Endothelial cell of umbilical vein (primary cell): Measurements from ENCODE around the gene CSE1L. TPM values are rescaled to one million over a fixed set of nuclear protein-coding genes. Genes with fewer than 3 reads are reported as not detected.

Experiments used
- BruUV-seq: library from RNA; stranded (reverse); fragments of 400-500 nt; replicated peaks from 2 replicates; lab custom pipeline; 2021; lab: Mats Ljungman, UMichigan
- CTCF ChIA-PET: fragments of 300-600, 350-600 bp; sonication (Branson Sonifier 250); formaldehyde crosslinking; loops from one replicate; lab custom pipeline; 2021; ENCODE audit warnings: antibody characterized with exemption, inconsistent platforms; lab: Charles Lee
- POLR2A ChIA-PET: fragments of 300-600, 350-600 bp; sonication (Branson Sonifier 250); formaldehyde crosslinking; loops from one replicate; lab custom pipeline; 2021; ENCODE audit warnings: antibody characterized with exemption, inconsistent platforms; lab: Charles Lee
- DNase-seq: peaks from one replicate; pipeline ENCODE4 v3.0.0-alpha.2; 2011; ENCODE audit warnings: low read depth, low spot score
- FAIRE-seq: peaks from 2 replicates; lab custom pipeline; 2011; peaks lifted over from hg19 to GRCh38; lab: Jason Lieb, UNC
- H2AFZ ChIP-seq: 2 replicates; pipeline ENCODE4 v1.6.0; 2012; ENCODE audit warnings: low read depth, low read length, control low read depth, inconsistent platforms
- H3K27ac ChIP-seq: 2 replicates; pipeline ENCODE4 v1.5.1; 2011; ENCODE audit warnings: low read depth, mild to moderate bottlenecking, control low read depth, low read length, moderate library complexity; ENCODE audit not compliant: insufficient read depth
- H3K27me3 ChIP-seq, 2 experiments: 2 replicates each; pipeline versions ENCODE4 v1.6.0 to v1.6.1; 2011; ENCODE audit warnings: low read length in 2 of 2, mixed read lengths in 1 of 2; ENCODE audit not compliant: control insufficient read depth in 2 of 2, insufficient read depth in 2 of 2
- H3K36me3 ChIP-seq, 2 experiments: 2 replicates in 1 of 2; 3 replicates in 1 of 2; pipeline ENCODE4 v1.5.1; 2011; ENCODE audit warnings: low read length in 2 of 2, mild to moderate bottlenecking in 1 of 2, moderate library complexity in 1 of 2; ENCODE audit not compliant: control insufficient read depth in 2 of 2, insufficient read depth in 2 of 2; ENCODE audit errors: extremely low read depth in 1 of 2
- H3K4me1 ChIP-seq: 3 replicates; pipeline ENCODE4 v1.5.1; 2011; ENCODE audit warnings: mild to moderate bottlenecking, low read length; ENCODE audit not compliant: control insufficient read depth, insufficient read depth; ENCODE audit errors: extremely low read depth
- H3K4me2 ChIP-seq: 2 replicates; pipeline ENCODE4 v1.6.1; 2011; ENCODE audit warnings: low read length, control low read depth, mixed read lengths; ENCODE audit not compliant: insufficient read depth
- H3K4me3 ChIP-seq, 3 experiments: fragments of 200-600 bp in 1 of 3; sonication (generic), shearing (Covaris generic) in 1 of 3; replicated peaks in 1 of 3; 2 replicates each; pipeline ENCODE4 v1.5.1; 2011 to 2016; ENCODE audit warnings: control low read depth in 3 of 3, low read length in 3 of 3, mild to moderate bottlenecking in 2 of 3, inconsistent platforms in 1 of 3, low read depth in 1 of 3, moderate library complexity in 1 of 3; ENCODE audit not compliant: insufficient read depth in 1 of 3
- H3K79me2 ChIP-seq: 2 replicates; pipeline ENCODE4 v1.6.0; 2012; ENCODE audit warnings: low read length, inconsistent platforms; ENCODE audit not compliant: control insufficient read depth, insufficient read depth
- H3K9ac ChIP-seq: replicated peaks from 2 replicates; pipeline ENCODE3; 2011; ENCODE audit warnings: low read length, control low read depth; ENCODE audit not compliant: insufficient read depth; ENCODE audit errors: extremely low read depth
- H3K9me1 ChIP-seq: replicated peaks from 3 replicates; pipeline ENCODE4 v1.6.0; 2011; ENCODE audit warnings: mild to moderate bottlenecking, low read length; ENCODE audit not compliant: control insufficient read depth, insufficient read depth; ENCODE audit errors: extremely low read depth
- H3K9me3 ChIP-seq: replicated peaks from 2 replicates; pipeline ENCODE4 v1.5.1; 2012; ENCODE audit warnings: low read length, inconsistent platforms; ENCODE audit not compliant: control insufficient read depth, insufficient read depth
- H4K20me1 ChIP-seq: replicated peaks from 2 replicates; pipeline ENCODE3; 2011; ENCODE audit warnings: mild to moderate bottlenecking, low read length; ENCODE audit not compliant: control insufficient read depth, insufficient read depth; ENCODE audit errors: extremely low read depth
- EZH2 ChIP-seq: IDR thresholded peaks from 2 replicates; pipeline ENCODE4 v1.6.1; 2012; ENCODE audit warnings: borderline replicate concordance, low read depth, mild to moderate bottlenecking, moderate library complexity, low read length, inconsistent platforms; ENCODE audit not compliant: severe bottlenecking
- FOS ChIP-seq: IDR thresholded peaks from 2 replicates; pipeline ENCODE4 v1.6.1; 2011; ENCODE audit warnings: mild to moderate bottlenecking, low read length, moderate library complexity, borderline replicate concordance; ENCODE audit not compliant: insufficient read depth
- GATA2 ChIP-seq: IDR thresholded peaks from 2 replicates; pipeline ENCODE4 v1.7.0; 2011; ENCODE audit warnings: low read depth, mild to moderate bottlenecking, moderate library complexity, mixed read lengths, low read length; ENCODE audit not compliant: insufficient read length, insufficient read depth
- JUN ChIP-seq: IDR thresholded peaks from 2 replicates; pipeline ENCODE4 v1.6.1; 2011; ENCODE audit warnings: borderline replicate concordance, low read depth; ENCODE audit not compliant: insufficient read length, insufficient read depth
- MYC ChIP-seq: IDR thresholded peaks from one replicate; pipeline ENCODE4 v1.6.1; 2011; ENCODE audit warnings: mild to moderate bottlenecking, low read depth, low read length
- POLR2A ChIP-seq: IDR thresholded peaks from 2 replicates; pipeline ENCODE4 v1.6.1; 2012; ENCODE audit warnings: low read depth, mild to moderate bottlenecking, control low read depth, low read length
- POLR2AphosphoS5 ChIP-seq: IDR thresholded peaks from 2 replicates; pipeline ENCODE4 v1.6.1; 2012; ENCODE audit warnings: low read depth, mild to moderate bottlenecking, control low read depth, low read length, moderate library complexity; ENCODE audit not compliant: insufficient read depth
- dilution Hi-C: fragments of 300-500 bp; cut with MboI; formaldehyde crosslinking; loops from one replicate; pipeline ENCODE4 v1.15.0; 2019; ENCODE audit warnings: low sequenced_read_pairs; ENCODE audit not compliant: extremely low pct_ligation_motif_present
- intact Hi-C: fragments of 100-400 bp; cut with micrococcal nuclease; formaldehyde crosslinking; loops from one replicate; pipeline ENCODE4 v1.10.0; 2022
- polyA plus RNA-seq, 4 experiments: library from polyadenylated mRNA; depleted of rRNA in 3 of 4; stranded (reverse) in 3 of 4; unstranded in 1 of 4; fragments of >200 nt; gene quantifications; 2 replicates each; pipeline versions ENCODE4 v1.2.1 to v1.2.3, GENCODE V29; 2011 to 2012; ENCODE audit warnings: missing spikeins in 1 of 4
- small RNA-seq: library from RNA; depleted of rRNA; stranded (forward); fragments of <200 nt; gene quantifications from one replicate; pipeline ENCODE3, GENCODE V24; 2012; ENCODE audit warnings: low replicate concordance, low read depth; ENCODE audit not compliant: insufficient read depth, insufficient read length
- total RNA-seq: library from RNA; stranded (reverse); gene quantifications from 2 replicates; pipeline ENCODE4 v1.2.3, GENCODE V29; 2021
- TF ChIP-seq, protein P1 (sequence below): IDR thresholded peaks from 2 replicates; pipeline ENCODE4 v1.6.1; 2011; ENCODE audit not compliant: insufficient read depth, insufficient read length
- TF ChIP-seq, protein P2 (sequence below), 2 donors: IDR thresholded peaks; 1 replicate in 1 of 2; 2 replicates in 1 of 2; pipeline ENCODE4 v1.5.1; 2011; ENCODE audit warnings: low read length in 2 of 2, mild to moderate bottlenecking in 2 of 2, moderate library complexity in 2 of 2, control low read depth in 1 of 2, inconsistent platforms in 1 of 2, low read depth in 1 of 2; ENCODE audit not compliant: insufficient read depth in 1 of 2; ENCODE audit errors: extremely low read depth in 1 of 2

The CSE1L gene
- total and polyA plus RNA-seq, 2 donors (not counting 3 experiments of a cell fraction or from before 2014, with no cell fraction given) = 35.1 to 118 TPM

DNA sequence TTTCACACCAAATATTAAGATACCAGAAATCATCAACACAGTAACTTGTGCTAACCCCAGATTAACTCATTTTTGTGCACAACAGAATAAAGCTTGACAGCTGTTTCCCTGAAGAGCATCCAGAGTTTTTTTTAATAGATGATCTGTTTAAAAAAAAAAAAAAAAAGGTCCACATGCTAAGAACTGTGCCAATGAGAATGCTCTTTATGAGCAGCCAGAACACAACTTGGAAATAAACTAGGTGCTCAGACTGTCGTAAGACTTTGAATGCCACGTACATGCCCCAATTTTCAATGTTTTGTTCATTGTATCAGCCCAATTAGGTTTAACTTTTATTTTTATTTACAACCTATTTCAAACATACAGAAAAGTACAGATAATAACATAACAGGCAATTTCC, 94.7 kb downstream of the CSE1L start:
- TF ChIP-seq MYC (no peak), POLR2AphosphoS5 (no peak), GATA2 (no peak), JUN (no peak), EZH2 (no peak), POLR2A (no peak), FOS (no peak)
- TF ChIP-seq, protein P1, sequence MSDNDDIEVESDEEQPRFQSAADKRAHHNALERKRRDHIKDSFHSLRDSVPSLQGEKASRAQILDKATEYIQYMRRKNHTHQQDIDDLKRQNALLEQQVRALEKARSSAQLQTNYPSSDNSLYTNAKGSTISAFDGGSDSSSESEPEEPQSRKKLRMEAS = no peak
- TF ChIP-seq, protein P2, sequence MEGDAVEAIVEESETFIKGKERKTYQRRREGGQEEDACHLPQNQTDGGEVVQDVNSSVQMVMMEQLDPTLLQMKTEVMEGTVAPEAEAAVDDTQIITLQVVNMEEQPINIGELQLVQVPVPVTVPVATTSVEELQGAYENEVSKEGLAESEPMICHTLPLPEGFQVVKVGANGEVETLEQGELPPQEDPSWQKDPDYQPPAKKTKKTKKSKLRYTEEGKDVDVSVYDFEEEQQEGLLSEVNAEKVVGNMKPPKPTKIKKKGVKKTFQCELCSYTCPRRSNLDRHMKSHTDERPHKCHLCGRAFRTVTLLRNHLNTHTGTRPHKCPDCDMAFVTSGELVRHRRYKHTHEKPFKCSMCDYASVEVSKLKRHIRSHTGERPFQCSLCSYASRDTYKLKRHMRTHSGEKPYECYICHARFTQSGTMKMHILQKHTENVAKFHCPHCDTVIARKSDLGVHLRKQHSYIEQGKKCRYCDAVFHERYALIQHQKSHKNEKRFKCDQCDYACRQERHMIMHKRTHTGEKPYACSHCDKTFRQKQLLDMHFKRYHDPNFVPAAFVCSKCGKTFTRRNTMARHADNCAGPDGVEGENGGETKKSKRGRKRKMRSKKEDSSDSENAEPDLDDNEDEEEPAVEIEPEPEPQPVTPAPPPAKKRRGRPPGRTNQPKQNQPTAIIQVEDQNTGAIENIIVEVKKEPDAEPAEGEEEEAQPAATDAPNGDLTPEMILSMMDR (IDR thresholded peaks at IDR 0.05; ENCODE audit: extremely low read depth in 1 of 2, insufficient read depth in 1 of 2, low read depth in 1 of 2, low read length in 2 of 2) = no peak
- H3K27me3 ChIP-seq = no peaks in the 10 kb centered on the region
- no peak for DNase-seq
- intact Hi-C loops (no loop called here), dilution Hi-C loops (no loop called here)
- H3K4me2 ChIP-seq = no peak overlapping the region
- H4K20me1 ChIP-seq = peaks cover 4% of the 10 kb centered on the region
- no peak overlapping the region for H3K9ac ChIP-seq
- H3K4me3 ChIP-seq = no peak overlapping the region
- BruUV-seq = no TSS peak
- H3K27ac ChIP-seq = no peak overlapping the region
- POLR2A ChIA-PET = no interaction called here
- H3K36me3 ChIP-seq = peaks cover 4 to 6% of the 10 kb centered on the region in 2 experiments
- no peaks in the 10 kb centered on the region for H3K4me1 ChIP-seq
- no peak overlapping the region for H2AFZ ChIP-seq
- CTCF ChIA-PET = interaction anchor here (1.0 kb wide), 1 partner anchor 77 kb away, joined by 3 read pairs; no protein-coding TSS in a partner anchor
- peaks cover 3% of the 10 kb centered on the region for H3K79me2 ChIP-seq
- FAIRE-seq = no peak
- H3K9me3 ChIP-seq = no peaks in the 10 kb centered on the region
- no peaks in the 10 kb centered on the region for H3K9me1 ChIP-seq

Small RNA genes within 50 kb of the gene (small RNA-seq; reads per million reads assigned to genes)
- gene SNAP23P1 = not detected

Other genes starting within 250 kb of the CSE1L start
- 65.7 and 72.9 TPM in 2 replicates for gene PREX1, start 218.3 kb upstream of the CSE1L start, total RNA-seq
- 51.3 and 53.6 TPM in 2 replicates for gene PREX1, start 218.3 kb upstream of the CSE1L start, polyA plus RNA-seq
- gene ARFGEF2, start 124.6 kb upstream of the CSE1L start, total RNA-seq = 26.1 and 32.6 TPM in 2 replicates
- gene ARFGEF2, start 124.6 kb upstream of the CSE1L start, polyA plus RNA-seq = 8.6 and 12.7 TPM in 2 replicates
- 98.1 and 103 TPM in 2 replicates for gene STAU1, start 142.0 kb downstream of the CSE1L start, total RNA-seq
- 40.9 and 53.1 TPM in 2 replicates for gene STAU1, start 142.0 kb downstream of the CSE1L start, polyA plus RNA-seq
- gene DDX27, start 173.1 kb downstream of the CSE1L start, total RNA-seq = 25.7 and 26.1 TPM in 2 replicates
- gene DDX27, start 173.1 kb downstream of the CSE1L start, polyA plus RNA-seq = 23.1 and 24.0 TPM in 2 replicates
- 26.5 and 27.9 TPM in 2 replicates for gene ZNFX1, start 231.7 kb downstream of the CSE1L start, total RNA-seq
- gene ZNFX1, start 231.7 kb downstream of the CSE1L start, polyA plus RNA-seq = 6.8 and 8.3 TPM in 2 replicates